Endothelial cell of umbilical vein (primary cell): ENCODE results near the gene SORL1. TPM values are rescaled to one million over a fixed set of nuclear protein-coding genes. Genes with fewer than 3 reads are reported as not detected.

Experiments used
- BruUV-seq: library from RNA; stranded (reverse); fragments of 400-500 nt; replicated peaks from 2 replicates; lab custom pipeline; 2021; lab: Mats Ljungman, UMichigan
- CTCF ChIA-PET: fragments of 300-600, 350-600 bp; sonication (Branson Sonifier 250); formaldehyde crosslinking; loops from one replicate; lab custom pipeline; 2021; ENCODE audit warnings: antibody characterized with exemption, inconsistent platforms; lab: Charles Lee
- POLR2A ChIA-PET: fragments of 300-600, 350-600 bp; sonication (Branson Sonifier 250); formaldehyde crosslinking; loops from one replicate; lab custom pipeline; 2021; ENCODE audit warnings: antibody characterized with exemption, inconsistent platforms; lab: Charles Lee
- DNase-seq: peaks from one replicate; pipeline ENCODE4 v3.0.0-alpha.2; 2011; ENCODE audit warnings: low read depth, low spot score
- FAIRE-seq: peaks from 2 replicates; lab custom pipeline; 2011; peaks lifted over from hg19 to GRCh38; lab: Jason Lieb, UNC
- H2AFZ ChIP-seq: 2 replicates; pipeline ENCODE4 v1.6.0; 2012; ENCODE audit warnings: low read depth, low read length, control low read depth, inconsistent platforms
- H3K27ac ChIP-seq: 2 replicates; pipeline ENCODE4 v1.5.1; 2011; ENCODE audit warnings: low read depth, mild to moderate bottlenecking, control low read depth, low read length, moderate library complexity; ENCODE audit not compliant: insufficient read depth
- H3K27me3 ChIP-seq, 2 experiments: 2 replicates each; pipeline versions ENCODE4 v1.6.0 to v1.6.1; 2011; ENCODE audit warnings: low read length in 2 of 2, mixed read lengths in 1 of 2; ENCODE audit not compliant: control insufficient read depth in 2 of 2, insufficient read depth in 2 of 2
- H3K36me3 ChIP-seq, 2 experiments: 2 replicates in 1 of 2; 3 replicates in 1 of 2; pipeline ENCODE4 v1.5.1; 2011; ENCODE audit warnings: low read length in 2 of 2, mild to moderate bottlenecking in 1 of 2, moderate library complexity in 1 of 2; ENCODE audit not compliant: control insufficient read depth in 2 of 2, insufficient read depth in 2 of 2; ENCODE audit errors: extremely low read depth in 1 of 2
- H3K4me1 ChIP-seq: 3 replicates; pipeline ENCODE4 v1.5.1; 2011; ENCODE audit warnings: mild to moderate bottlenecking, low read length; ENCODE audit not compliant: control insufficient read depth, insufficient read depth; ENCODE audit errors: extremely low read depth
- H3K4me2 ChIP-seq: 2 replicates; pipeline ENCODE4 v1.6.1; 2011; ENCODE audit warnings: low read length, control low read depth, mixed read lengths; ENCODE audit not compliant: insufficient read depth
- H3K4me3 ChIP-seq, 3 experiments: fragments of 200-600 bp in 1 of 3; sonication (generic), shearing (Covaris generic) in 1 of 3; replicated peaks in 1 of 3; 2 replicates each; pipeline ENCODE4 v1.5.1; 2011 to 2016; ENCODE audit warnings: control low read depth in 3 of 3, low read length in 3 of 3, mild to moderate bottlenecking in 2 of 3, inconsistent platforms in 1 of 3, low read depth in 1 of 3, moderate library complexity in 1 of 3; ENCODE audit not compliant: insufficient read depth in 1 of 3
- H3K79me2 ChIP-seq: 2 replicates; pipeline ENCODE4 v1.6.0; 2012; ENCODE audit warnings: low read length, inconsistent platforms; ENCODE audit not compliant: control insufficient read depth, insufficient read depth
- H3K9ac ChIP-seq: replicated peaks from 2 replicates; pipeline ENCODE3; 2011; ENCODE audit warnings: low read length, control low read depth; ENCODE audit not compliant: insufficient read depth; ENCODE audit errors: extremely low read depth
- H3K9me1 ChIP-seq: replicated peaks from 3 replicates; pipeline ENCODE4 v1.6.0; 2011; ENCODE audit warnings: mild to moderate bottlenecking, low read length; ENCODE audit not compliant: control insufficient read depth, insufficient read depth; ENCODE audit errors: extremely low read depth
- H3K9me3 ChIP-seq: replicated peaks from 2 replicates; pipeline ENCODE4 v1.5.1; 2012; ENCODE audit warnings: low read length, inconsistent platforms; ENCODE audit not compliant: control insufficient read depth, insufficient read depth
- H4K20me1 ChIP-seq: replicated peaks from 2 replicates; pipeline ENCODE3; 2011; ENCODE audit warnings: mild to moderate bottlenecking, low read length; ENCODE audit not compliant: control insufficient read depth, insufficient read depth; ENCODE audit errors: extremely low read depth
- EZH2 ChIP-seq: IDR thresholded peaks from 2 replicates; pipeline ENCODE4 v1.6.1; 2012; ENCODE audit warnings: borderline replicate concordance, low read depth, mild to moderate bottlenecking, moderate library complexity, low read length, inconsistent platforms; ENCODE audit not compliant: severe bottlenecking
- GATA2 ChIP-seq: IDR thresholded peaks from 2 replicates; pipeline ENCODE4 v1.7.0; 2011; ENCODE audit warnings: low read depth, mild to moderate bottlenecking, moderate library complexity, mixed read lengths, low read length; ENCODE audit not compliant: insufficient read length, insufficient read depth
- JUN ChIP-seq: IDR thresholded peaks from 2 replicates; pipeline ENCODE4 v1.6.1; 2011; ENCODE audit warnings: borderline replicate concordance, low read depth; ENCODE audit not compliant: insufficient read length, insufficient read depth
- POLR2AphosphoS5 ChIP-seq: IDR thresholded peaks from 2 replicates; pipeline ENCODE4 v1.6.1; 2012; ENCODE audit warnings: low read depth, mild to moderate bottlenecking, control low read depth, low read length, moderate library complexity; ENCODE audit not compliant: insufficient read depth
- dilution Hi-C: fragments of 300-500 bp; cut with MboI; formaldehyde crosslinking; loops from one replicate; pipeline ENCODE4 v1.15.0; 2019; ENCODE audit warnings: low sequenced_read_pairs; ENCODE audit not compliant: extremely low pct_ligation_motif_present
- intact Hi-C: fragments of 100-400 bp; cut with micrococcal nuclease; formaldehyde crosslinking; loops from one replicate; pipeline ENCODE4 v1.10.0; 2022
- polyA plus RNA-seq, 4 experiments: library from polyadenylated mRNA; depleted of rRNA in 3 of 4; stranded (reverse) in 3 of 4; unstranded in 1 of 4; fragments of >200 nt; gene quantifications; 2 replicates each; pipeline versions ENCODE4 v1.2.1 to v1.2.3, GENCODE V29; 2011 to 2012; ENCODE audit warnings: missing spikeins in 1 of 4
- total RNA-seq: library from RNA; stranded (reverse); gene quantifications from 2 replicates; pipeline ENCODE4 v1.2.3, GENCODE V29; 2021
- TF ChIP-seq, protein P1 (sequence below): IDR thresholded peaks from 2 replicates; pipeline ENCODE4 v1.6.1; 2011; ENCODE audit not compliant: insufficient read depth, insufficient read length
- TF ChIP-seq, protein P2 (sequence below), 2 donors: IDR thresholded peaks; 1 replicate in 1 of 2; 2 replicates in 1 of 2; pipeline ENCODE4 v1.5.1; 2011; ENCODE audit warnings: low read length in 2 of 2, mild to moderate bottlenecking in 2 of 2, moderate library complexity in 2 of 2, control low read depth in 1 of 2, inconsistent platforms in 1 of 2, low read depth in 1 of 2; ENCODE audit not compliant: insufficient read depth in 1 of 2; ENCODE audit errors: extremely low read depth in 1 of 2

The SORL1 gene
- total and polyA plus RNA-seq, 2 donors (not counting 3 experiments of a cell fraction or from before 2014, with no cell fraction given): 0.17 to 0.31 TPM

- no peak overlapping the region for H2AFZ ChIP-seq
- DNase-seq: peak; percentile 14
- TF ChIP-seq JUN (no peak), GATA2 (no peak), EZH2 (no peak)
- TF ChIP-seq, protein P1, sequence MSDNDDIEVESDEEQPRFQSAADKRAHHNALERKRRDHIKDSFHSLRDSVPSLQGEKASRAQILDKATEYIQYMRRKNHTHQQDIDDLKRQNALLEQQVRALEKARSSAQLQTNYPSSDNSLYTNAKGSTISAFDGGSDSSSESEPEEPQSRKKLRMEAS: no peak
Measured at GRCh38 chr11:121540627-121541026, 88.5 kb downstream of the SORL1 start.

DNA sequence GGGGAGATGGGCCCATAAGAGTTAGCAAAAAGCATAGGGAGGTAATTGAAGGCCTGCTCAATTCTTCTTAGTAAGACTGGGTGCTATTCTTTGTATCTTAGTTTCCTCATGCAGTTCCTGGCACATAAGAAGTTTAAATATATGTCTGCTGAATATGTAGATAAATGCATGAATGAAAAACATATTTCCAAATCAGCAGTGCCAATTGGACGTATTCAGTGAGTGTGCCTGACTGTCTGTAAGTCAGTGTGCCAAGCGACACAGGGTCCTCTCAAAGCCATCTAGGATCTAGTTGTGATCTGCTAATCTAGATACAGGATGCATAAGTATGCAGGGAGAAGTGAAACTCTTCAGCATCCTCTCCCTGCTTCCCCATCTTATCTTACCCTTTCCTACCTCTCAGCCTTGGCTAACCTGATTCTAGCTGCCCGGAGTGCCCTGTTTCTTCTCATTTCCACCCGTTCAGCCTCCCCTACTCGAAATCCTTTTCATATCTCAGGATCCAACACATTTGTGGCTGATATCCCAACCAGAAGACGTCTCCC, 91.8 kb downstream of the SORL1 start:
- Histone ChIP-seq H3K27ac (no peak overlapping the region), H3K4me3 (no peak overlapping the region), H3K27me3 (no peaks in the 10 kb centered on the region), H3K4me1 (no peaks in the 10 kb centered on the region), H3K9me3 (no peaks in the 10 kb centered on the region), H4K20me1 (no peaks in the 10 kb centered on the region), H3K9me1 (no peaks in the 10 kb centered on the region), H3K9ac (no peak overlapping the region), H3K4me2 (no peak overlapping the region), H3K79me2 (no peaks in the 10 kb centered on the region), H2AFZ (no peak overlapping the region), H3K36me3 (no peaks in the 10 kb centered on the region)
- CTCF ChIA-PET: no interaction called here
- TF ChIP-seq JUN: no peak
- no peak for TF ChIP-seq POLR2AphosphoS5
- no peak for TF ChIP-seq EZH2
- TF ChIP-seq, protein P2, sequence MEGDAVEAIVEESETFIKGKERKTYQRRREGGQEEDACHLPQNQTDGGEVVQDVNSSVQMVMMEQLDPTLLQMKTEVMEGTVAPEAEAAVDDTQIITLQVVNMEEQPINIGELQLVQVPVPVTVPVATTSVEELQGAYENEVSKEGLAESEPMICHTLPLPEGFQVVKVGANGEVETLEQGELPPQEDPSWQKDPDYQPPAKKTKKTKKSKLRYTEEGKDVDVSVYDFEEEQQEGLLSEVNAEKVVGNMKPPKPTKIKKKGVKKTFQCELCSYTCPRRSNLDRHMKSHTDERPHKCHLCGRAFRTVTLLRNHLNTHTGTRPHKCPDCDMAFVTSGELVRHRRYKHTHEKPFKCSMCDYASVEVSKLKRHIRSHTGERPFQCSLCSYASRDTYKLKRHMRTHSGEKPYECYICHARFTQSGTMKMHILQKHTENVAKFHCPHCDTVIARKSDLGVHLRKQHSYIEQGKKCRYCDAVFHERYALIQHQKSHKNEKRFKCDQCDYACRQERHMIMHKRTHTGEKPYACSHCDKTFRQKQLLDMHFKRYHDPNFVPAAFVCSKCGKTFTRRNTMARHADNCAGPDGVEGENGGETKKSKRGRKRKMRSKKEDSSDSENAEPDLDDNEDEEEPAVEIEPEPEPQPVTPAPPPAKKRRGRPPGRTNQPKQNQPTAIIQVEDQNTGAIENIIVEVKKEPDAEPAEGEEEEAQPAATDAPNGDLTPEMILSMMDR (IDR thresholded peaks at IDR 0.05; ENCODE audit: extremely low read depth in 1 of 2, insufficient read depth in 1 of 2, low read depth in 1 of 2, low read length in 2 of 2): no peak
- TF ChIP-seq, protein P1: no peak
- no TSS peak for BruUV-seq
- FAIRE-seq (no peak), DNase-seq (no peak)
- dilution Hi-C loops (no loop called here), intact Hi-C loops (no loop called here)
- POLR2A ChIA-PET: no interaction called here

More at GRCh38 chr11:121540627-121541026, 88.5 kb downstream of the SORL1 start:
- no peaks in the 10 kb centered on the region for H3K36me3 ChIP-seq
- no peaks in the 10 kb centered on the region for H3K79me2 ChIP-seq
- H3K27ac ChIP-seq: no peak overlapping the region
- H3K9me3 ChIP-seq: no peaks in the 10 kb centered on the region
- ChIA-PET CTCF (no interaction called here), POLR2A (no interaction called here)
- dilution Hi-C loops (no loop called here), intact Hi-C loops (no loop called here)
- BruUV-seq: no TSS peak
- no peaks in the 10 kb centered on the region for H3K27me3 ChIP-seq
- no peak overlapping the region for H3K9ac ChIP-seq
- no peaks in the 10 kb centered on the region for H3K9me1 ChIP-seq
- no peaks in the 10 kb centered on the region for H4K20me1 ChIP-seq
- H3K4me1 ChIP-seq: no peaks in the 10 kb centered on the region
- H3K4me3 ChIP-seq: no peak overlapping the region
- H3K4me2 ChIP-seq: no peak overlapping the region
- FAIRE-seq: no peak
